Neural cell (in vitro differentiated cells): ENCODE results near the gene DDX51. TPM values are rescaled to one million over a fixed set of nuclear protein-coding genes. Genes with fewer than 3 reads are reported as not detected.

Experiments used
- H2AFZ ChIP-seq: fragments of 200-600, 300-800 bp; sonication (generic), shearing (Covaris generic); 2 replicates; pipeline ENCODE4 v1.6.0; 2014; ENCODE audit warnings: low read depth, mild to moderate bottlenecking, antibody characterized with exemption, low read length, moderate library complexity
- H3F3A ChIP-seq: fragments of 200-600 bp; shearing (Covaris generic); 2 replicates; pipeline ENCODE4 v1.6.1; 2016; ENCODE audit warnings: mild to moderate bottlenecking, moderate library complexity, mixed read lengths, antibody characterized with exemption, low read length; ENCODE audit not compliant: insufficient read depth, poor library complexity, severe bottlenecking
- H3K27ac ChIP-seq: fragments of 200-600, 300-800 bp; sonication (generic), shearing (Covaris generic); 2 replicates; pipeline ENCODE4 v1.5.1; 2014; ENCODE audit warnings: mild to moderate bottlenecking, low read length, moderate library complexity
- H3K27me3 ChIP-seq: fragments of 300-800, 200-600 bp; sonication (generic), shearing (Covaris generic); 2 replicates; pipeline ENCODE4 v1.6.0; 2014; ENCODE audit warnings: mild to moderate bottlenecking, low read depth, low read length, moderate library complexity; ENCODE audit not compliant: insufficient read depth
- H3K36me3 ChIP-seq: fragments of 300-800, 200-600 bp; sonication (generic), shearing (Covaris generic); 2 replicates; pipeline ENCODE4 v1.5.1; 2014; ENCODE audit warnings: mild to moderate bottlenecking, antibody characterized with exemption, low read length, moderate library complexity; ENCODE audit not compliant: insufficient read depth
- H3K4me2 ChIP-seq: fragments of 300-800, 200-600 bp; sonication (generic), shearing (Covaris generic); 2 replicates; pipeline ENCODE4 v1.6.0; 2014; ENCODE audit warnings: mild to moderate bottlenecking, low read length
- H3K4me3 ChIP-seq: fragments of 300-800, 200-600 bp; sonication (generic), shearing (Covaris generic); 2 replicates; pipeline ENCODE4 v1.5.1; 2014; ENCODE audit warnings: mild to moderate bottlenecking, low read length, moderate library complexity
- H3K79me2 ChIP-seq: fragments of 200-600 bp; shearing (Covaris generic); replicated peaks from 2 replicates; pipeline ENCODE4 v1.6.0; 2014; ENCODE audit warnings: mild to moderate bottlenecking, low read length, moderate library complexity; ENCODE audit not compliant: insufficient read depth
- H3K9ac ChIP-seq: fragments of 300-800, 200-600 bp; sonication (generic), shearing (Covaris generic); 2 replicates; pipeline ENCODE4 v1.6.1; 2016; ENCODE audit warnings: mild to moderate bottlenecking, low read length, mixed read lengths
- H3K9me2 ChIP-seq: fragments of 200-600 bp; shearing (Covaris generic); 2 replicates; pipeline ENCODE4 v1.6.1; 2016; ENCODE audit warnings: mild to moderate bottlenecking, low read length, mixed read lengths; ENCODE audit not compliant: insufficient read depth
- H3K9me3 ChIP-seq: fragments of 200-600, 300-800 bp; sonication (generic), shearing (Covaris generic); 2 replicates; pipeline ENCODE4 v1.6.1; 2016; ENCODE audit warnings: mild to moderate bottlenecking, mixed run types, low read length, moderate library complexity, mixed read lengths
- H4K20me1 ChIP-seq: fragments of 200-600 bp; shearing (Covaris generic); 2 replicates; pipeline ENCODE4 v1.6.1; 2016; ENCODE audit warnings: mild to moderate bottlenecking, mixed run types; ENCODE audit not compliant: insufficient read depth
- EP300 ChIP-seq: fragments of 450-650 bp; conservative IDR thresholded peaks from 2 replicates; pipeline ENCODE4 v1.6.1; 2014; ENCODE audit warnings: antibody characterized with exemption, mild to moderate bottlenecking, moderate library complexity; ENCODE audit not compliant: poor library complexity, severe bottlenecking
- EZH2 ChIP-seq: fragments of 200-600, 300-800 bp; shearing (Covaris generic), sonication (generic); IDR thresholded peaks from 2 replicates; pipeline ENCODE4 v1.6.1; 2014; ENCODE audit warnings: antibody characterized with exemption, low read length, borderline replicate concordance, mild to moderate bottlenecking; ENCODE audit not compliant: insufficient read depth, poor library complexity, severe bottlenecking
- MXI1 ChIP-seq: fragments of 450-650 bp; conservative IDR thresholded peaks from 2 replicates; pipeline ENCODE4 v1.6.1; 2014; ENCODE audit warnings: antibody characterized with exemption, mild to moderate bottlenecking; ENCODE audit not compliant: poor library complexity, severe bottlenecking
- POLR2AphosphoS5 ChIP-seq: IDR thresholded peaks from 2 replicates; pipeline ENCODE4 v1.6.1; 2012
- RAD21 ChIP-seq: fragments of 450-650 bp; conservative IDR thresholded peaks from 2 replicates; pipeline ENCODE4 v1.6.1; 2014; ENCODE audit warnings: antibody characterized with exemption, mild to moderate bottlenecking, moderate library complexity
- REST ChIP-seq: IDR thresholded peaks from 2 replicates; pipeline ENCODE4 v1.6.1; 2012; ENCODE audit warnings: borderline replicate concordance
- SMC3 ChIP-seq: fragments of 450-650 bp; conservative IDR thresholded peaks from 2 replicates; pipeline ENCODE4 v1.6.1; 2014; ENCODE audit warnings: antibody characterized with exemption, mild to moderate bottlenecking, moderate library complexity; ENCODE audit not compliant: poor library complexity
- TAF1 ChIP-seq: IDR thresholded peaks from 2 replicates; pipeline ENCODE4 v1.6.1; 2012; ENCODE audit warnings: low read depth
- polyA plus RNA-seq: library from polyadenylated mRNA; depleted of rRNA; stranded (reverse); fragments of >200 nt; gene quantifications from 2 replicates; pipeline ENCODE4 v1.2.3, GENCODE V29; 2014
- TF ChIP-seq, protein P1 (sequence below): fragments of 450-650 bp; IDR thresholded peaks from 2 replicates; pipeline ENCODE4 v1.5.1; 2014; ENCODE audit warnings: antibody characterized with exemption, mild to moderate bottlenecking, moderate library complexity; ENCODE audit not compliant: poor library complexity, severe bottlenecking

DDX51 gene
- polyA plus RNA-seq, 1 donor from 2014 or later: 17.6 TPM

GRCh38 chr12:132124766-132125425 lies 19.2 kb downstream of the DDX51 start:
- Histone ChIP-seq H2AFZ (no peak overlapping the region), H3K27me3 (no peaks in the 10 kb centered on the region), H3K9me3 (peaks cover 6% of the 10 kb centered on the region), H3K36me3 (peaks cover 14% of the 10 kb centered on the region), H3K9ac (no peak overlapping the region), H4K20me1 (no peaks in the 10 kb centered on the region), H3F3A (no peaks in the 10 kb centered on the region), H3K4me3 (no peak overlapping the region), H3K27ac (no peak overlapping the region), H3K79me2 (no peaks in the 10 kb centered on the region), H3K4me2 (no peak overlapping the region), H3K9me2 (no peaks in the 10 kb centered on the region)
- no peak for TF ChIP-seq SMC3
- TF ChIP-seq EP300: no peak
- TF ChIP-seq TAF1: no peak
- TF ChIP-seq RAD21: no peak
- TF ChIP-seq EZH2: no peak
- TF ChIP-seq REST: no peak
- no peak for TF ChIP-seq POLR2AphosphoS5

DNA sequence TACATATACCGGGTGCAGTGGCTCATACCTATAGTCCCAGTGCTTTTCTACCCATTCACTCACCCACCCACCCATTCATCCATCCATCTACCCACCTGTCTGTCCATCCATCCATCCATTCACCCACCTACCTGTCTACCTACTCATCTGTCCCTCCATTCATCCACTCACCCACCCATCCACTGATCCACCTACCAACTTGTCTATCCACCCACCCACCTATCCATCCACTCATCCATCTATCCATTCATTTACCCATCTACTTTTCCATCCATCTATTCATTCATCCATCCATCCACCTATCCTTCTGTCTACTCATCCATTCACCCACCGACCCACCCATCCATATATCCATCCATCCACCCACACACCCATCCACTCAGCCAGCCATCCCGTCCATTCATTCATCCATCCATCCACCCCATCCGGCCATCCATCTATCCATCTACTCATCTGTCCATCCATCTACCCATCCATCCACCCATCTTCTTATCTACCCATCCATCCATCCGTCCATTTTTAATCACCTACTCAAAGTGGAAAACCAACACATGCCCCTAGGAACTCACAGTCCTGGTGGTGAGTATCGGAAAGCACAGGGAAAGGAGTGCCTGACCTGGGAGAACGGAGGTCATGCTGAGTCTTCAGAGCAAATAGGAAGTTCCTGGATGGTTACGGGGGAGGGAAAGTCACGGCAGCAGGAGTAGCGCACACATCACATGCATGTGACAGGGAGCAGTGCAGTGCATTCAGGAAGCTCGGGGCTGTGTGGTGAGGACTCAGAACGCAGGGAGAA lies 20.0 kb downstream of the DDX51 start:
- Histone ChIP-seq H2AFZ (no peak overlapping the region), H4K20me1 (no peaks in the 10 kb centered on the region), H3K9ac (no peak overlapping the region), H3K4me3 (no peak overlapping the region), H3K9me3 (peaks cover 6% of the 10 kb centered on the region), H3K27ac (no peak overlapping the region), H3K36me3 (peaks cover 14% of the 10 kb centered on the region), H3K27me3 (no peaks in the 10 kb centered on the region), H3K4me2 (no peak overlapping the region), H3F3A (no peaks in the 10 kb centered on the region), H3K9me2 (no peaks in the 10 kb centered on the region), H3K79me2 (no peaks in the 10 kb centered on the region)
- TF ChIP-seq RAD21: no peak
- no peak for TF ChIP-seq POLR2AphosphoS5
- no peak for TF ChIP-seq SMC3
- no peak for TF ChIP-seq EZH2
- TF ChIP-seq REST: no peak
- TF ChIP-seq EP300: no peak
- TF ChIP-seq TAF1: no peak
- TF ChIP-seq MXI1: no peak
- TF ChIP-seq, protein P1, sequence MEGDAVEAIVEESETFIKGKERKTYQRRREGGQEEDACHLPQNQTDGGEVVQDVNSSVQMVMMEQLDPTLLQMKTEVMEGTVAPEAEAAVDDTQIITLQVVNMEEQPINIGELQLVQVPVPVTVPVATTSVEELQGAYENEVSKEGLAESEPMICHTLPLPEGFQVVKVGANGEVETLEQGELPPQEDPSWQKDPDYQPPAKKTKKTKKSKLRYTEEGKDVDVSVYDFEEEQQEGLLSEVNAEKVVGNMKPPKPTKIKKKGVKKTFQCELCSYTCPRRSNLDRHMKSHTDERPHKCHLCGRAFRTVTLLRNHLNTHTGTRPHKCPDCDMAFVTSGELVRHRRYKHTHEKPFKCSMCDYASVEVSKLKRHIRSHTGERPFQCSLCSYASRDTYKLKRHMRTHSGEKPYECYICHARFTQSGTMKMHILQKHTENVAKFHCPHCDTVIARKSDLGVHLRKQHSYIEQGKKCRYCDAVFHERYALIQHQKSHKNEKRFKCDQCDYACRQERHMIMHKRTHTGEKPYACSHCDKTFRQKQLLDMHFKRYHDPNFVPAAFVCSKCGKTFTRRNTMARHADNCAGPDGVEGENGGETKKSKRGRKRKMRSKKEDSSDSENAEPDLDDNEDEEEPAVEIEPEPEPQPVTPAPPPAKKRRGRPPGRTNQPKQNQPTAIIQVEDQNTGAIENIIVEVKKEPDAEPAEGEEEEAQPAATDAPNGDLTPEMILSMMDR: no peak
